HEK293 (cell line): ENCODE results near the gene NFATC1.

Experiments used
- CTCF ChIA-PET: fragments of 350-600 bp; formaldehyde crosslinking; extraction: SDS; loops from one replicate; lab custom pipeline; 2021; ENCODE audit warnings: antibody characterized with exemption; lab: Yijun Ruan, JAX
- POLR2A ChIA-PET: fragments of 300-600 bp; formaldehyde crosslinking; extraction: SDS; loops from one replicate; lab custom pipeline; 2020; ENCODE audit warnings: antibody characterized with exemption, inconsistent platforms; lab: Yijun Ruan, JAX
- H3K27ac ChIP-seq: fragments of 200-500 bp; sonication (Bioruptor generic); 2 replicates; pipeline ENCODE4 v1.5.1; 2014; ENCODE audit warnings: low read depth, low read length, control low read depth, inconsistent platforms; ENCODE audit errors: extremely low read depth
- H3K36me3 ChIP-seq, 2 experiments: fragments of 200-500 bp in 1 of 2; sonication (Bioruptor generic) in 1 of 2; 1 replicate in 1 of 2; 2 replicates in 1 of 2; pipeline ENCODE4 v1.5.1; 2014 to 2017; ENCODE audit warnings: inconsistent platforms in 2 of 2, low read length in 2 of 2; ENCODE audit not compliant: control insufficient read depth in 2 of 2, insufficient read depth in 1 of 2
- H3K4me1 ChIP-seq: fragments of 200-500 bp; sonication (Bioruptor generic); 2 replicates; pipeline ENCODE4 v1.5.1; 2014; ENCODE audit warnings: mild to moderate bottlenecking, low read length, inconsistent platforms; ENCODE audit not compliant: control insufficient read depth, insufficient read depth
- H3K4me3 ChIP-seq: 2 replicates; pipeline ENCODE4 v1.5.1; 2011; ENCODE audit warnings: low read depth, mild to moderate bottlenecking, control low read depth, low read length, moderate library complexity
- H3K9me3 ChIP-seq: fragments of 200-500 bp; sonication (Bioruptor generic); 2 replicates; pipeline ENCODE4 v1.5.1; 2014; ENCODE audit warnings: low read depth, low read length, inconsistent platforms; ENCODE audit not compliant: control insufficient read depth, insufficient read depth
- KLF7 ChIP-seq: fragments of 450-650 bp; formaldehyde crosslinking; IDR thresholded peaks from 2 replicates; pipeline ENCODE4 v1.5.1; 2016; ENCODE audit warnings: missing biosample characterization, missing genetic modification characterization, borderline replicate concordance
- PATZ1 ChIP-seq: fragments of 450-650 bp; formaldehyde crosslinking; IDR thresholded peaks from 2 replicates; pipeline ENCODE4 v1.5.1; 2016; ENCODE audit warnings: missing biosample characterization, missing genetic modification characterization
- PRDM4 ChIP-seq: fragments of 450-650 bp; formaldehyde crosslinking; IDR thresholded peaks from 2 replicates; pipeline ENCODE4 v1.5.1; 2017; ENCODE audit warnings: missing biosample characterization, missing genetic modification characterization
- SETDB1 ChIP-seq: IDR thresholded peaks from one replicate; pipeline ENCODE4 v1.6.1; 2017; ENCODE audit warnings: mild to moderate bottlenecking, low read length, moderate library complexity, mixed read lengths; ENCODE audit not compliant: insufficient read length
- SP7 ChIP-seq: fragments of 450-650 bp; formaldehyde crosslinking; IDR thresholded peaks from 2 replicates; pipeline ENCODE4 v1.5.1; 2016; ENCODE audit warnings: missing biosample characterization, missing genetic modification characterization
- ZFP41 ChIP-seq: fragments of 450-650 bp; formaldehyde crosslinking; IDR thresholded peaks from 2 replicates; pipeline ENCODE4 v1.5.1; 2016; ENCODE audit warnings: missing biosample characterization, missing genetic modification characterization, borderline replicate concordance
- ZNF133 ChIP-seq: fragments of 450-650 bp; formaldehyde crosslinking; IDR thresholded peaks from 2 replicates; pipeline ENCODE4 v1.5.1; 2016; ENCODE audit warnings: missing biosample characterization, missing genetic modification characterization
- ZNF146 ChIP-seq: fragments of 450-650 bp; formaldehyde crosslinking; IDR thresholded peaks from 2 replicates; pipeline ENCODE4 v1.5.1; 2016; ENCODE audit warnings: missing biosample characterization, missing genetic modification characterization
- ZNF239 ChIP-seq: fragments of 450-650 bp; formaldehyde crosslinking; IDR thresholded peaks from 2 replicates; pipeline ENCODE4 v1.5.1; 2016; ENCODE audit warnings: missing biosample characterization, missing genetic modification characterization
- ZNF426 ChIP-seq: fragments of 450-650 bp; formaldehyde crosslinking; IDR thresholded peaks from 2 replicates; pipeline ENCODE4 v1.5.1; 2017; ENCODE audit warnings: missing biosample characterization, missing genetic modification characterization, mild to moderate bottlenecking, inconsistent platforms, moderate library complexity
- ZNF513 ChIP-seq: fragments of 450-650 bp; IDR thresholded peaks from 2 replicates; pipeline ENCODE4 v1.5.1; 2018; ENCODE audit warnings: missing biosample characterization, missing genetic modification characterization
- ZNF521 ChIP-seq: fragments of 450-650 bp; formaldehyde crosslinking; IDR thresholded peaks from 2 replicates; pipeline ENCODE4 v1.5.1; 2017; ENCODE audit warnings: missing biosample characterization, mild to moderate bottlenecking, missing genetic modification characterization
- ZNF585B ChIP-seq: fragments of 450-650 bp; formaldehyde crosslinking; IDR thresholded peaks from 2 replicates; pipeline ENCODE4 v1.5.1; 2016; ENCODE audit warnings: missing biosample characterization, missing genetic modification characterization
- ZNF654 ChIP-seq: fragments of 450-650 bp; formaldehyde crosslinking; IDR thresholded peaks from 2 replicates; pipeline ENCODE4 v1.5.1; 2016; ENCODE audit warnings: low read depth, missing biosample characterization, missing genetic modification characterization
- ZNF747 ChIP-seq: fragments of 450-650 bp; formaldehyde crosslinking; IDR thresholded peaks from 2 replicates; pipeline ENCODE4 v1.5.1; 2016; ENCODE audit warnings: missing biosample characterization, missing genetic modification characterization
- ZNF768 ChIP-seq: fragments of 450-650 bp; formaldehyde crosslinking; IDR thresholded peaks from 2 replicates; pipeline ENCODE4 v1.5.1; 2018; ENCODE audit warnings: missing biosample characterization, mild to moderate bottlenecking, missing genetic modification characterization
- ZSCAN30 ChIP-seq: fragments of 450-650 bp; IDR thresholded peaks from 2 replicates; pipeline ENCODE4 v1.5.1; 2018; ENCODE audit warnings: missing biosample characterization, mild to moderate bottlenecking, missing genetic modification characterization, moderate library complexity
- TF ChIP-seq, protein P1 (sequence below): fragments of 450-650 bp; formaldehyde crosslinking; conservative IDR thresholded peaks from 2 replicates; pipeline ENCODE4 v1.5.1; 2016; ENCODE audit warnings: low read depth, missing biosample characterization, missing genetic modification characterization
- TF ChIP-seq, protein P2 (sequence below): fragments of 450-650 bp; formaldehyde crosslinking; IDR thresholded peaks from 2 replicates; pipeline ENCODE4 v1.5.1; 2016; ENCODE audit warnings: missing biosample characterization, missing genetic modification characterization

The NFATC1 gene

DNA sequence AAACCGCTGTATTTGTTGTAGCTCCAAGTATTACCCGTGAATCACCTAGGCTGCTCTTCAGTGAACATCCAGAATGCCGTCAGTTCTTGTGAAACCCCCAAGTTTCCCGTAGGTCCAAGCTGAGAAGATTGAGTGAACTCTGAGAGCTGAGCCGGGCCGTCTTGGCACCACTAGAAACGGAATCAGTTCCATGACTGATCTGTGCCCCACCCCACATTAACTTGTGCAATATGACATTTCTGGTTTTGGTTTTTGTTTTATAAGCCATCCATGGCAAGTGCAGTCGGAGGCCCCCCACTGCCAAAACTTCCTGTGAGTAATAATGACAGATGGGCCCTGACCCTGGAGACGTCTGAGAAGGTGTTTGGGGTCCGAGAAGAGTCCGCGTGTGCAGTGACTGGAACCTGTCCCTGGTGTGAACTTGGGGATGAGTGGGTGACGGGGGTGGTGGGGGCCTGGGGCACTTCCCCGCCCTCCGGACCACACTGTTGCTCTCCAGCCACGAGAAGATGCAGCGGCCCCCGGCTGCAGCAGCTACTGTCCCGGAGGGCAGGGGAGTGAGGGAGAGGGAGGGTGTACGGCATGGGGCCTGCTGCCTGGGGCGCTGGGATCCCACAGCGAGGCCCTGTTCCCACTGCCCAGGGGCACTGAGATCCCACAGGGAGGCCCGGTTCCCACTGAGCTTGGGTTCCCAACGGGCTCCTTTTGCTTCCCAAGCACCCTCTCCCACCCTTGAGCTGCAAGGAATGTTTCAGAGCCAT is 26.5 kb downstream of the NFATC1 start:
- ChIA-PET POLR2A (no interaction called here), CTCF (no interaction called here)
- Histone ChIP-seq H3K9me3 (no peaks in the 10 kb centered on the region), H3K36me3 (peaks cover 4 to 22% of the 10 kb centered on the region in 2 experiments; a peak in 2 of 3 replicates), H3K4me1 (no peaks in the 10 kb centered on the region), H3K27ac (no peak overlapping the region), H3K4me3 (no peak overlapping the region)
- TF ChIP-seq ZNF585B (tag by site-specific recombination) (no peak), ZNF426 (tag by site-specific recombination) (no peak), ZNF521 (tag by site-specific recombination) (no peak), KLF7 (tag by site-specific recombination) (no peak), ZNF768 (tag by site-specific recombination) (no peak), ZNF654 (no peak), ZNF513 (no peak), ZNF146 (tag by site-specific recombination) (no peak), ZNF133 (tag by site-specific recombination) (no peak), ZFP41 (tag by site-specific recombination) (no peak), SETDB1 (no peak), ZNF747 (tag by site-specific recombination) (no peak), SP7 (tag by site-specific recombination) (no peak), PRDM4 (tag by site-specific recombination) (no peak), ZSCAN30 (tag by site-specific recombination) (no peak), ZNF239 (tag by site-specific recombination) (no peak), PATZ1 (no peak)
- TF ChIP-seq, protein P1, sequence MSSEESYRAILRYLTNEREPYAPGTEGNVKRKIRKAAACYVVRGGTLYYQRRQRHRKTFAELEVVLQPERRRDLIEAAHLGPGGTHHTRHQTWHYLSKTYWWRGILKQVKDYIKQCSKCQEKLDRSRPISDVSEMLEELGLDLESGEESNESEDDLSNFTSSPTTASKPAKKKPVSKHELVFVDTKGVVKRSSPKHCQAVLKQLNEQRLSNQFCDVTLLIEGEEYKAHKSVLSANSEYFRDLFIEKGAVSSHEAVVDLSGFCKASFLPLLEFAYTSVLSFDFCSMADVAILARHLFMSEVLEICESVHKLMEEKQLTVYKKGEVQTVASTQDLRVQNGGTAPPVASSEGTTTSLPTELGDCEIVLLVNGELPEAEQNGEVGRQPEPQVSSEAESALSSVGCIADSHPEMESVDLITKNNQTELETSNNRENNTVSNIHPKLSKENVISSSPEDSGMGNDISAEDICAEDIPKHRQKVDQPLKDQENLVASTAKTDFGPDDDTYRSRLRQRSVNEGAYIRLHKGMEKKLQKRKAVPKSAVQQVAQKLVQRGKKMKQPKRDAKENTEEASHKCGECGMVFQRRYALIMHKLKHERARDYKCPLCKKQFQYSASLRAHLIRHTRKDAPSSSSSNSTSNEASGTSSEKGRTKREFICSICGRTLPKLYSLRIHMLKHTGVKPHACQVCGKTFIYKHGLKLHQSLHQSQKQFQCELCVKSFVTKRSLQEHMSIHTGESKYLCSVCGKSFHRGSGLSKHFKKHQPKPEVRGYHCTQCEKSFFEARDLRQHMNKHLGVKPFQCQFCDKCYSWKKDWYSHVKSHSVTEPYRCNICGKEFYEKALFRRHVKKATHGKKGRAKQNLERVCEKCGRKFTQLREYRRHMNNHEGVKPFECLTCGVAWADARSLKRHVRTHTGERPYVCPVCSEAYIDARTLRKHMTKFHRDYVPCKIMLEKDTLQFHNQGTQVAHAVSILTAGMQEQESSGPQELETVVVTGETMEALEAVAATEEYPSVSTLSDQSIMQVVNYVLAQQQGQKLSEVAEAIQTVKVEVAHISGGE (tag by site-specific recombination) = no peak
- TF ChIP-seq, protein P2, sequence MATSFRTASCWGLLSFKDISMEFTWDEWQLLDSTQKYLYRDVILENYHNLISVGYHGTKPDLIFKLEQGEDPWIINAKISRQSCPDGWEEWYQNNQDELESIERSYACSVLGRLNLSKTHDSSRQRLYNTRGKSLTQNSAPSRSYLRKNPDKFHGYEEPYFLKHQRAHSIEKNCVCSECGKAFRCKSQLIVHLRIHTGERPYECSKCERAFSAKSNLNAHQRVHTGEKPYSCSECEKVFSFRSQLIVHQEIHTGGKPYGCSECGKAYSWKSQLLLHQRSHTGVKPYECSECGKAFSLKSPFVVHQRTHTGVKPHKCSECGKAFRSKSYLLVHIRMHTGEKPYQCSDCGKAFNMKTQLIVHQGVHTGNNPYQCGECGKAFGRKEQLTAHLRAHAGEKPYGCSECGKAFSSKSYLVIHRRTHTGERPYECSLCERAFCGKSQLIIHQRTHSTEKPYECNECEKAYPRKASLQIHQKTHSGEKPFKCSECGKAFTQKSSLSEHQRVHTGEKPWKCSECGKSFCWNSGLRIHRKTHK (tag by site-specific recombination) = no peak
